B cell (primary cell): ENCODE measurements around the gene PEX14. TPM values are rescaled to one million over a fixed set of nuclear protein-coding genes. Genes with fewer than 3 reads are reported as not detected.

Experiments used
- ATAC-seq: fragments of 200-7000 bp; cut with Tn5 transposase; one replicate; pipeline ENCODE4 v1.10.0; 2021; ENCODE audit warnings: low read depth, mild to moderate bottlenecking, moderate number of reproducible peaks, moderate library complexity
- CTCF ChIA-PET: fragments of 350-600 bp; sonication (Branson Sonifier 250); formaldehyde crosslinking; loops from one replicate; lab custom pipeline; 2021; ENCODE audit warnings: antibody characterized with exemption, inconsistent platforms; lab: Charles Lee
- POLR2A ChIA-PET: fragments of 350-600 bp; sonication (Branson Sonifier 250); formaldehyde crosslinking; loops from one replicate; lab custom pipeline; 2021; ENCODE audit warnings: antibody characterized with exemption; lab: Charles Lee
- DNase-seq: peaks from one replicate; pipeline ENCODE4 v3.0.0; 2013
- H2AFZ ChIP-seq: 2 replicates; pipeline ENCODE4 v1.6.1; 2012; ENCODE audit warnings: mild to moderate bottlenecking, low read depth, low read length; ENCODE audit not compliant: insufficient read depth, poor library complexity, severe bottlenecking
- H3K27ac ChIP-seq, 2 donors: 1 replicate in 1 of 2; 2 replicates in 1 of 2; pipeline ENCODE4 v1.5.1; 2012 to 2013; ENCODE audit warnings: low read length in 2 of 2, mild to moderate bottlenecking in 2 of 2, moderate library complexity in 1 of 2
- H3K27me3 ChIP-seq, 4 experiments: fragments of 200-600 bp in 1 of 4; sonication (generic) in 1 of 4; replicated peaks in 1 of 4; 1 replicate in 2 of 4; 2 replicates in 2 of 4; pipeline versions ENCODE4 v1.6.1 to v1.7.0; 2013 to 2016; ENCODE audit warnings: low read length in 3 of 4, mild to moderate bottlenecking in 2 of 4, mixed read lengths in 1 of 4, moderate library complexity in 1 of 4; ENCODE audit not compliant: insufficient read depth in 4 of 4, control insufficient read depth in 3 of 4; ENCODE audit errors: control extremely low read depth in 1 of 4
- H3K36me3 ChIP-seq, 2 experiments: replicated peaks in 1 of 2; 1 replicate in 1 of 2; 2 replicates in 1 of 2; pipeline versions ENCODE4 v1.6.1 to v1.7.1; 2013; ENCODE audit warnings: low read length in 1 of 2; ENCODE audit not compliant: insufficient read depth in 2 of 2, control insufficient read depth in 1 of 2; ENCODE audit errors: control extremely low read depth in 1 of 2, extremely low read depth in 1 of 2
- H3K4me1 ChIP-seq, 2 donors: fragments of 200-600 bp in 1 of 2; sonication (generic) in 1 of 2; 1 replicate in 1 of 2; 2 replicates in 1 of 2; pipeline versions ENCODE4 v1.5.1 to v1.6.1; 2013 to 2017; ENCODE audit warnings: low read length in 2 of 2; ENCODE audit not compliant: control insufficient read depth in 2 of 2, insufficient read depth in 2 of 2
- H3K4me2 ChIP-seq: replicated peaks from 2 replicates; pipeline ENCODE3; 2012; ENCODE audit warnings: mild to moderate bottlenecking, low read depth, low read length; ENCODE audit not compliant: poor library complexity, severe bottlenecking
- H3K4me3 ChIP-seq, 5 experiments: fragments of 200-600 bp in 1 of 5; sonication (generic) in 1 of 5; 1 replicate in 3 of 5; 2 replicates in 2 of 5; pipeline versions ENCODE4 v1.5.1 to v1.7.0; 2011 to 2016; ENCODE audit warnings: low read length in 4 of 5, mild to moderate bottlenecking in 4 of 5, low read depth in 2 of 5, control low read depth in 1 of 5, moderate library complexity in 1 of 5; ENCODE audit not compliant: insufficient read depth in 1 of 5; ENCODE audit errors: control extremely low read depth in 1 of 5, extremely low read depth in 1 of 5
- H3K79me2 ChIP-seq: fragments of 200-600 bp; sonication (generic); one replicate; pipeline ENCODE4 v1.6.0; 2016; ENCODE audit warnings: low read length; ENCODE audit not compliant: control insufficient read depth, insufficient read depth
- H3K9ac ChIP-seq: fragments of 200-600 bp; sonication (generic); 2 replicates; pipeline ENCODE4 v1.6.1; 2017; ENCODE audit warnings: mild to moderate bottlenecking, low read length, moderate library complexity
- H3K9me3 ChIP-seq, 3 donors: one replicate each; pipeline versions ENCODE4 v1.6.1 to v1.7.1; 2013; ENCODE audit warnings: low read length in 2 of 3; ENCODE audit not compliant: control insufficient read depth in 2 of 3, insufficient read depth in 1 of 3; ENCODE audit errors: control extremely low read depth in 1 of 3
- H4K20me1 ChIP-seq: 2 replicates; pipeline ENCODE4 v1.6.0; 2012; ENCODE audit warnings: mild to moderate bottlenecking, low read length; ENCODE audit not compliant: insufficient read depth, control insufficient read depth, poor library complexity, severe bottlenecking
- H3K27ac Mint-ChIP-seq: one replicate; pipeline ENCODE4 v1.8.0; 2021; ENCODE audit warnings: mixed read lengths
- H3K27me3 Mint-ChIP-seq: one replicate; pipeline ENCODE4 v1.8.0; 2021; ENCODE audit warnings: mixed read lengths
- H3K4me1 Mint-ChIP-seq: one replicate; pipeline ENCODE4 v1.8.0; 2021; ENCODE audit warnings: mixed read lengths
- H3K4me3 Mint-ChIP-seq: one replicate; pipeline ENCODE4 v1.8.0; 2021; ENCODE audit warnings: mixed read lengths
- H3K9me3 Mint-ChIP-seq: one replicate; pipeline ENCODE4 v1.8.0; 2022; ENCODE audit warnings: mixed read lengths; ENCODE audit not compliant: insufficient read depth
- EZH2 ChIP-seq: IDR thresholded peaks from 2 replicates; pipeline ENCODE4 v1.6.1; 2012; ENCODE audit warnings: borderline replicate concordance, low read depth, mild to moderate bottlenecking, moderate library complexity, low read length; ENCODE audit not compliant: insufficient read depth, poor library complexity, severe bottlenecking
- WGBS: methylation state at CpG from one replicate; pipeline ENCODE4 v1.1.5; 2013; ENCODE audit warnings: missing lambda C conversion rate; ENCODE audit not compliant: insufficient coverage; 5-methylcytosine and 5-hydroxymethylcytosine counted together
- intact Hi-C: fragments of 100-400 bp; cut with micrococcal nuclease; formaldehyde crosslinking; loops from one replicate; pipeline ENCODE4 v1.10.0; 2022
- polyA plus RNA-seq: library from polyadenylated mRNA; depleted of rRNA; stranded (reverse); fragments of >200 nt; gene quantifications from 2 replicates; pipeline ENCODE4 v1.2.3, GENCODE V29; 2012
- total RNA-seq, 2 donors: library from RNA; stranded (reverse); fragments of 120-200 nt in 1 of 2; gene quantifications; 1 replicate in 1 of 2; 2 replicates in 1 of 2; pipeline versions ENCODE4 v1.2.3 to v1.2.4, GENCODE V29; 2013 to 2022
- TF ChIP-seq, protein P1 (sequence below): fragments of 200-600 bp; IDR thresholded peaks from one replicate; pipeline ENCODE4 v1.8.0; 2022; ENCODE audit warnings: antibody characterized with exemption, mild to moderate bottlenecking

Gene PEX14
- total and polyA plus RNA-seq, 2 donors (not counting 1 experiment from before 2014, with no cell fraction given): 14.1 to 19.3 TPM

DNA sequence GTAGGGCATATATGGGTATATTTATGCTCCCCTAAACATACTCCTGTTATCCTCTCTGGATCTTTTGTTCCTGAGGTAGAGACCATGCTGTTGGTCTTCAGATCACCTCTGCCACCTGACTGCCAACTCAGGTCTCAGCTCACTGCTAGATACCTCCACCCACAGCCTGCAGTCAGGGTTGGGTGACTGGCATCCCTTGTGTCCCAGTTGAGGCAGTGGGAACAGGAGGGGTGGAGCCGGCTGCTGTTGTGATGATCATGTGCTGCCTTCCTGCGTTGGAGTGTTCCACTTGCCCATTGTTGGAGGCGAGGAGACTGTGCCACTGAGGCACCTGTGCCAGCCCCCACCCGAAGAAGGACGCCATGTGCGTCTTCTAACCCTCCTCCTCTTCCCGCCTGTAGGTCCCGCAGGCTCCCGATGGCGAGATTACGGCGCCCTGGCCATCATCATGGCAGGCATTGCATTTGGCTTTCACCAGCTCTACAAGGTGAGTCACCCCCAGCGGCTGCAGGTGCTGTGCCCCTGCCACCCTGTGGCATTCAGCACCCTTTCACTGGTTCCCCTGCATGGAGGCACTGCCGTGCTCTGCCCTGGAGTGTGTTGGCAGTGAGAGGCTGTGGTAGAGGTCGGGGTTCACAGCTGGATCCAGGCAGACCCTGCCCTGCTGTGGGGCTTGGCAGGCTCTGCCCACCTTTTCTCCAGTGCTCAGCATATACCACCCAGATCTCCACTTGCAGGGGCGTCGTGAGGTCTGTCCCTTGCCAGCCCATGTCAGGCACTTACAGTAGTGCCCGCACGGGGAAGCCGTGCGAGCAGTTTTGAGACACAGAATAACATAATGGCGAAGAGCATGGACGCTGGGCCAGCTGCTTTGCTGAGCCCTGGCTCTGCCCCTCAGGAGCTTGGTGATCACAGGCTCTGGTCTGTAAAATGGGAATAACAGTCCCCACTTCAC lies 143.5 kb downstream of the PEX14 start:
- H3K27me3 Mint-ChIP-seq: no peaks in the 10 kb centered on the region
- 95% methylated on average over 19 of the region's 23 CpGs for WGBS

More for the DNA sequence above, 143.5 kb downstream of the PEX14 start:
- no peaks in the 10 kb centered on the region for H3K79me2 ChIP-seq
- DNase-seq: no peak
- CTCF ChIA-PET: no interaction called here
- Mint-ChIP-seq H3K4me3 (no peak overlapping the region), H3K4me1 (peaks cover 2% of the 10 kb centered on the region), H3K9me3 (no peaks in the 10 kb centered on the region), H3K27ac (no peak overlapping the region)
- H3K9me3 ChIP-seq: no peaks in the 10 kb centered on the region
- TF ChIP-seq, protein P1, sequence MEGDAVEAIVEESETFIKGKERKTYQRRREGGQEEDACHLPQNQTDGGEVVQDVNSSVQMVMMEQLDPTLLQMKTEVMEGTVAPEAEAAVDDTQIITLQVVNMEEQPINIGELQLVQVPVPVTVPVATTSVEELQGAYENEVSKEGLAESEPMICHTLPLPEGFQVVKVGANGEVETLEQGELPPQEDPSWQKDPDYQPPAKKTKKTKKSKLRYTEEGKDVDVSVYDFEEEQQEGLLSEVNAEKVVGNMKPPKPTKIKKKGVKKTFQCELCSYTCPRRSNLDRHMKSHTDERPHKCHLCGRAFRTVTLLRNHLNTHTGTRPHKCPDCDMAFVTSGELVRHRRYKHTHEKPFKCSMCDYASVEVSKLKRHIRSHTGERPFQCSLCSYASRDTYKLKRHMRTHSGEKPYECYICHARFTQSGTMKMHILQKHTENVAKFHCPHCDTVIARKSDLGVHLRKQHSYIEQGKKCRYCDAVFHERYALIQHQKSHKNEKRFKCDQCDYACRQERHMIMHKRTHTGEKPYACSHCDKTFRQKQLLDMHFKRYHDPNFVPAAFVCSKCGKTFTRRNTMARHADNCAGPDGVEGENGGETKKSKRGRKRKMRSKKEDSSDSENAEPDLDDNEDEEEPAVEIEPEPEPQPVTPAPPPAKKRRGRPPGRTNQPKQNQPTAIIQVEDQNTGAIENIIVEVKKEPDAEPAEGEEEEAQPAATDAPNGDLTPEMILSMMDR: no peak
- TF ChIP-seq EZH2: no peak
- POLR2A ChIA-PET: interaction anchor here (0.6 kb wide), 1 partner anchor 48 kb away, joined by 5 read pairs; no protein-coding TSS in a partner anchor
- H3K36me3 ChIP-seq: peaks cover 0 to 14% of the 10 kb centered on the region in 2 experiments
- intact Hi-C loops: no loop called here
- H3K27ac ChIP-seq: no peak overlapping the region
- no peak for ATAC-seq
- no peak overlapping the region for H2AFZ ChIP-seq
- H3K4me3 ChIP-seq: no peak overlapping the region
- no peak overlapping the region for H3K4me2 ChIP-seq
- no peaks in the 10 kb centered on the region for H3K27me3 ChIP-seq
- no peaks in the 10 kb centered on the region for H3K4me1 ChIP-seq
- H3K9ac ChIP-seq: no peak overlapping the region
- H4K20me1 ChIP-seq: no peaks in the 10 kb centered on the region
